A673 (cell line): Measurements from ENCODE around the gene STX8.

Experiments used
- CTCF ChIP-seq: fragments of 300-800, 200-600 bp; sonication (generic); conservative IDR thresholded peaks from 2 replicates; pipeline ENCODE4 v1.5.1; 2017; ENCODE audit warnings: low read depth, mild to moderate bottlenecking, antibody characterized with exemption, low read length, moderate library complexity, mixed read lengths
- EZH2 ChIP-seq: fragments of 200-600 bp; sonication (generic); IDR thresholded peaks from 2 replicates; pipeline ENCODE4 v1.6.1; 2017; ENCODE audit warnings: borderline replicate concordance, low read depth, mild to moderate bottlenecking, mixed read lengths, antibody characterized with exemption, low read length; ENCODE audit not compliant: poor library complexity, severe bottlenecking

- TF ChIP-seq CTCF (no peak), EZH2 (no peak)
Observed at GRCh38 chr17:9219631-9220397, 355.8 kb downstream of the STX8 start.
